IMR-90 (cell line): ENCODE measurements around the gene NLGN1. TPM values are rescaled to one million over a fixed set of nuclear protein-coding genes. Genes with fewer than 3 reads are reported as not detected.

Experiments
- ATAC-seq: fragments of 200-7000 bp; cut with Tn5 transposase; 2 replicates; pipeline ENCODE4 v1.9.1; 2020; ENCODE audit warnings: low read depth, mild to moderate bottlenecking, moderate library complexity
- BruUV-seq: library from RNA; stranded (reverse); fragments of 400-500 nt; replicated peaks from 2 replicates; lab custom pipeline; 2021; lab: Mats Ljungman, UMichigan
- CTCF ChIA-PET: fragments of 300-600 bp; formaldehyde crosslinking; extraction: SDS; loops from one replicate; lab custom pipeline; 2021; ENCODE audit warnings: antibody characterized with exemption; lab: Yijun Ruan, JAX
- POLR2A ChIA-PET: fragments of 300-600 bp; sonication (Branson Sonifier 250); formaldehyde crosslinking; loops from one replicate; lab custom pipeline; 2022; ENCODE audit warnings: antibody characterized with exemption; ENCODE audit not compliant: unreplicated experiment; lab: Charles Lee
- DNase-seq: peaks from one replicate; pipeline ENCODE4 v3.0.0; 2013
- H2AFZ ChIP-seq: replicated peaks from 2 replicates; pipeline ENCODE3; 2013; ENCODE audit warnings: low read length, mild to moderate bottlenecking; ENCODE audit not compliant: poor library complexity
- H2AK5ac ChIP-seq: 2 replicates; pipeline ENCODE4 v1.6.1; 2013; ENCODE audit warnings: low read depth, low read length, inconsistent platforms
- H2AK9ac ChIP-seq: replicated peaks from 2 replicates; pipeline ENCODE3; 2013; ENCODE audit warnings: mild to moderate bottlenecking, low read depth, low read length, moderate library complexity; ENCODE audit not compliant: poor library complexity
- H2BK120ac ChIP-seq: 2 replicates; pipeline ENCODE4 v1.6.1; 2013; ENCODE audit warnings: low read depth, low read length, inconsistent platforms
- H2BK15ac ChIP-seq: 3 replicates; pipeline ENCODE4 v1.6.1; 2013; ENCODE audit warnings: low read depth, low read length, inconsistent platforms
- H2BK20ac ChIP-seq: 2 replicates; pipeline ENCODE4 v1.6.1; 2013; ENCODE audit warnings: low read depth, mild to moderate bottlenecking, inconsistent platforms, low read length, moderate library complexity
- H2BK5ac ChIP-seq: 2 replicates; pipeline ENCODE4 v1.6.1; 2013; ENCODE audit warnings: mild to moderate bottlenecking, low read depth, low read length, inconsistent platforms; ENCODE audit not compliant: poor library complexity, severe bottlenecking
- H3K14ac ChIP-seq: replicated peaks from 2 replicates; pipeline ENCODE4 v1.6.1; 2013; ENCODE audit warnings: low read depth, low read length, inconsistent platforms
- H3K18ac ChIP-seq: 2 replicates; pipeline ENCODE4 v1.6.1; 2013; ENCODE audit warnings: low read depth, low read length, control low read depth
- H3K23ac ChIP-seq: 2 replicates; pipeline ENCODE4 v1.6.1; 2013; ENCODE audit warnings: low read depth, low read length, inconsistent platforms
- H3K27ac ChIP-seq: 2 replicates; pipeline ENCODE4 v1.5.1; 2013; ENCODE audit warnings: mild to moderate bottlenecking, control low read depth, low read length; ENCODE audit not compliant: insufficient read depth
- H3K27me3 ChIP-seq: 2 replicates; pipeline ENCODE4 v1.6.1; 2013; ENCODE audit warnings: low read length; ENCODE audit not compliant: control insufficient read depth, insufficient read depth
- H3K36me3 ChIP-seq: 2 replicates; pipeline ENCODE4 v1.6.1; 2013; ENCODE audit warnings: low read length, mixed read lengths; ENCODE audit not compliant: control insufficient read depth, insufficient read depth
- H3K4ac ChIP-seq: 2 replicates; pipeline ENCODE4 v1.6.1; 2013; ENCODE audit warnings: low read depth, low read length, inconsistent platforms
- H3K4me1 ChIP-seq: 2 replicates; pipeline ENCODE4 v1.6.1; 2013; ENCODE audit warnings: low read length, mixed read lengths; ENCODE audit not compliant: control insufficient read depth, insufficient read depth
- H3K4me2 ChIP-seq: 2 replicates; pipeline ENCODE4 v1.6.1; 2013; ENCODE audit warnings: low read depth, mild to moderate bottlenecking, control low read depth, low read length, moderate library complexity
- H3K4me3 ChIP-seq: 2 replicates; pipeline ENCODE4 v1.5.1; 2013; ENCODE audit warnings: low read depth, mild to moderate bottlenecking, control low read depth, low read length, moderate library complexity; ENCODE audit not compliant: insufficient read depth
- H3K56ac ChIP-seq: 2 replicates; pipeline ENCODE4 v1.6.1; 2013; ENCODE audit warnings: low read length, inconsistent platforms; ENCODE audit not compliant: insufficient read depth; ENCODE audit errors: extremely low read depth
- H3K79me1 ChIP-seq, 2 experiments: 2 replicates each; pipeline ENCODE4 v1.6.1; 2013; ENCODE audit warnings: low read length in 2 of 2, inconsistent platforms in 1 of 2, low read depth in 1 of 2
- H3K9ac ChIP-seq: 2 replicates; pipeline ENCODE4 v1.6.1; 2013; ENCODE audit warnings: low read depth, low read length, control low read depth
- H3K9me1 ChIP-seq: 2 replicates; pipeline ENCODE4 v1.6.1; 2013; ENCODE audit warnings: low read length, inconsistent platforms; ENCODE audit not compliant: insufficient read depth
- H3K9me3 ChIP-seq: 2 replicates; pipeline ENCODE4 v1.6.1; 2013; ENCODE audit warnings: low read length; ENCODE audit not compliant: control insufficient read depth, insufficient read depth
- H4K20me1 ChIP-seq: 2 replicates; pipeline ENCODE4 v1.6.1; 2013; ENCODE audit warnings: low read length, inconsistent platforms; ENCODE audit not compliant: insufficient read depth
- H4K5ac ChIP-seq: 2 replicates; pipeline ENCODE4 v1.6.1; 2013; ENCODE audit warnings: mild to moderate bottlenecking, low read depth, low read length, control low read depth
- H4K8ac ChIP-seq, 2 experiments: 2 replicates each; pipeline ENCODE4 v1.6.1; 2013; ENCODE audit warnings: low read depth in 2 of 2, low read length in 2 of 2, control low read depth in 1 of 2, inconsistent platforms in 1 of 2
- H4K91ac ChIP-seq: 2 replicates; pipeline ENCODE4 v1.6.1; 2013; ENCODE audit warnings: low read depth, low read length, inconsistent platforms; ENCODE audit not compliant: insufficient read depth
- CHD1 ChIP-seq: IDR thresholded peaks from 2 replicates; pipeline ENCODE4 v1.6.1; 2012; ENCODE audit warnings: low read depth, low read length, improper control_type of control experiment
- MAFK ChIP-seq: IDR thresholded peaks from 2 replicates; pipeline ENCODE4 v1.6.1; 2012; ENCODE audit warnings: low read depth, low read length, improper control_type of control experiment
- MAZ ChIP-seq: IDR thresholded peaks from 2 replicates; pipeline ENCODE4 v1.6.1; 2012; ENCODE audit warnings: low read depth, mild to moderate bottlenecking, low read length, improper control_type of control experiment, moderate library complexity, borderline replicate concordance
- MXI1 ChIP-seq: IDR thresholded peaks from 2 replicates; pipeline ENCODE4 v1.6.1; 2012; ENCODE audit warnings: low read depth, mild to moderate bottlenecking, low read length, moderate library complexity, borderline replicate concordance
- RAD21 ChIP-seq: IDR thresholded peaks from 2 replicates; pipeline ENCODE4 v1.6.1; 2012; ENCODE audit warnings: low read length, improper control_type of control experiment
- RCOR1 ChIP-seq: IDR thresholded peaks from 2 replicates; pipeline ENCODE4 v1.6.1; 2012; ENCODE audit warnings: mild to moderate bottlenecking, low read length, improper control_type of control experiment; ENCODE audit not compliant: insufficient replicate concordance
- RFX5 ChIP-seq: IDR thresholded peaks from 2 replicates; pipeline ENCODE4 v1.8.0; 2012; ENCODE audit warnings: low read depth, mild to moderate bottlenecking, low read length, moderate library complexity
- SMC3 ChIP-seq: fragments of 150-350 bp; IDR thresholded peaks from 2 replicates; pipeline ENCODE4 v1.6.1; 2016; ENCODE audit warnings: low read depth, mild to moderate bottlenecking, antibody characterized with exemption, low read length, moderate library complexity
- WGBS, 2 experiments: methylation state at CpG; one replicate each; pipeline versions ENCODE4 v1.1.5 to v1.1.7; 2013; ENCODE audit warnings: missing lambda C conversion rate in 2 of 2; ENCODE audit not compliant: insufficient read length in 1 of 2; ENCODE audit errors: extremely low coverage in 2 of 2; 5-methylcytosine and 5-hydroxymethylcytosine counted together
- dilution Hi-C: fragments of 300-500 bp; cut with HindIII; formaldehyde crosslinking; loops from one replicate; pipeline ENCODE4 v1.14.3; 2018; ENCODE audit warnings: low sequenced_read_pairs; ENCODE audit not compliant: unreplicated experiment
- in situ Hi-C: fragments of 300-500 bp; cut with MboI; formaldehyde crosslinking; loops from 3 replicates; pipeline ENCODE4 v1.14.3; 2019; ENCODE audit warnings: low sequenced_read_pairs, inconsistent platforms, mixed read lengths
- intact Hi-C: fragments of 100-400 bp; cut with micrococcal nuclease; formaldehyde crosslinking; loops from 2 replicates; pipeline ENCODE4 v1.10.0; 2022
- polyA plus RNA-seq, 3 experiments: library from polyadenylated mRNA; depleted of rRNA; stranded (reverse); fragments of >200 nt; gene quantifications; 2 replicates each; pipeline ENCODE4 v1.2.3, GENCODE V29; 2012; ENCODE audit warnings: low replicate concordance in 1 of 3
- total RNA-seq: library from RNA; depleted of rRNA; stranded (reverse); fragments of >200 nt; gene quantifications from 2 replicates; pipeline ENCODE4 v1.2.3, GENCODE V29; 2012

The NLGN1 gene
- total and polyA plus RNA-seq, 2 of the 4 experiments (the other 2 are of a cell fraction) = 1.8 to 12.5 TPM

- CTCF ChIA-PET = no interaction called here
- no peak overlapping the region for H2AK5ac ChIP-seq
- H3K4me2 ChIP-seq = no peak overlapping the region
- no peaks in the 10 kb centered on the region for H3K79me1 ChIP-seq
- BruUV-seq = no TSS peak
- no peak overlapping the region for H3K23ac ChIP-seq
- H2AK9ac ChIP-seq = no peak overlapping the region
- H3K14ac ChIP-seq = no peak overlapping the region
- DNase-seq (peak; percentile 39), ATAC-seq (no peak)
- no peaks in the 10 kb centered on the region for H3K27me3 ChIP-seq
- no CpG with 5 or more reads among the region's 4 CpGs for WGBS, 2 experiments
- dilution Hi-C loops (no loop called here), intact Hi-C loops (no loop called here), in situ Hi-C loops (no loop called here)
- no peak overlapping the region for H3K27ac ChIP-seq
- no peak overlapping the region for H4K5ac ChIP-seq
- no peak overlapping the region for H3K4ac ChIP-seq
- H3K9me1 ChIP-seq = no peaks in the 10 kb centered on the region
- TF ChIP-seq MAFK (no peak), RAD21 (no peak), RCOR1 (no peak), CHD1 (no peak), RFX5 (no peak), SMC3 (no peak), MAZ (no peak), MXI1 (no peak)
- H2AFZ ChIP-seq = no peak overlapping the region
- H3K18ac ChIP-seq = no peak overlapping the region
- no peak overlapping the region for H2BK20ac ChIP-seq
- H4K91ac ChIP-seq = no peak overlapping the region
- H3K4me3 ChIP-seq = no peak overlapping the region
- no peaks in the 10 kb centered on the region for H4K20me1 ChIP-seq
- H3K9ac ChIP-seq = no peak overlapping the region
- no peak overlapping the region for H3K56ac ChIP-seq
- no peak overlapping the region for H2BK15ac ChIP-seq
- H4K8ac ChIP-seq = no peak overlapping the region
- no peak overlapping the region for H2BK5ac ChIP-seq
- no peaks in the 10 kb centered on the region for H3K4me1 ChIP-seq
- H3K36me3 ChIP-seq = no peaks in the 10 kb centered on the region
- no peaks in the 10 kb centered on the region for H3K9me3 ChIP-seq
- POLR2A ChIA-PET = no interaction called here
- no peak overlapping the region for H2BK120ac ChIP-seq
These were observed 920.6 kb downstream of the NLGN1 start for GRCh38 chr3:174318181-174318580.
